HG03378 (cell line): ENCODE measurements around the gene SLC26A2.

ENCODE experiments used
- ATAC-seq: cut with Tn5 transposase; IDR thresholded peaks from one replicate; pipeline ENCODE4 v1.9.1; 2021; ENCODE audit warnings: mild to moderate bottlenecking, moderate library complexity; ENCODE audit not compliant: unreplicated experiment

Gene SLC26A2

DNA sequence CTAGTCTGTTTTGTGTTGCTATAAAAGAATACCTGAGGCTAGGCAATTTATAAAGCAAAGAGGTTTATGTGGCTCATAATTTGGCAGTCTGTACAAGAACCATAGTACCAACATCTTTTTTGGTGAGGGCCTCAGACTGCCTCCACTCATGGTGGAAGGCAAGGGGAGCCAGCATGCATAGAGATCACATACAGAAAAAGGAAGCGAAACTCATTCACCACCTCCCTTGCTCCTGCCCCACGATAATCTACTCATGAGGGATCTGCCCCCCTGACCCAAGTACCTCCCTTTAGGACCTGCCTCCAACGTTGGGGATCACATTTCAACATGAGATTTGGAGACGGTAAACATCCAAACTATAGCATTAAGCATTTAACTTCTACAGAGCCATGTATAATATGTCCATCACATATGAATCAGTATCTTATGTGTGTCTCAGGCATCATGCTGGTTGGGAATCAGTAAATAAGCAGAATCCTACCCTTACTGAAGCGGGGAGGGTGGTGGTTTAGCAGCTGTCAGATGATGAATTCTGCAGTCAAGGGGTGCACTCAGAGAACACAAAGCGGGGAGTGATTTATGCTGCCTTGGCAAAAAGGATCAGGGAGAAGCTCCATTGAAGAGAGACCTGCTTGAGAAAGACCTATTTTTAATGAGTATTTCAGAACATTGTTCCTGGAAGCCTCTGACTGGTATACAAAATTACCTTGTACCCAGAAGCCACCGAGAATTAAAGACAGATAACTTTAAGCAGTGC, 74.8 kb downstream of the SLC26A2 start:
- ATAC-seq, result peak; percentile 83

DNA sequence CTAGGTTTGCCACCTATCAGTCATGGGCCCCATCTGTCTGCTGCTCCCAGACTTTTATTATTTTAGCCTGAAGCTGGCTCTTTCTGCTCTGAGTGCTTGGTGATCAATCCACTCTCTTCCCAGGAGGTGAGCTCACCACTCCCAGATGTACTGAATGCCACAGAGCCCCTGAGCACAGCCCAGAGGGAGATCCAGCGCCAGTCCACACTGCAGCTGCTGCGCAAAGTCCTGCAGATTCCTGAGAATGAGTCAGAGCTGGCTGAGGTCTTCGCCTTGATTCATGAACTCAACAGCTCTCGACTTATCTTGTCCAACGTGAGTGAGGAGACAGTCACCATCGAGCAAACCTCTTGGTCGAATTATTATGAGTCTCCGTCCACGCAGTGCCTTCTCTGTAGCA, 76.0 kb downstream of the SLC26A2 start:
- ATAC-seq, result no peak
